ENCODE data around the gene PRKACB.

DNA sequence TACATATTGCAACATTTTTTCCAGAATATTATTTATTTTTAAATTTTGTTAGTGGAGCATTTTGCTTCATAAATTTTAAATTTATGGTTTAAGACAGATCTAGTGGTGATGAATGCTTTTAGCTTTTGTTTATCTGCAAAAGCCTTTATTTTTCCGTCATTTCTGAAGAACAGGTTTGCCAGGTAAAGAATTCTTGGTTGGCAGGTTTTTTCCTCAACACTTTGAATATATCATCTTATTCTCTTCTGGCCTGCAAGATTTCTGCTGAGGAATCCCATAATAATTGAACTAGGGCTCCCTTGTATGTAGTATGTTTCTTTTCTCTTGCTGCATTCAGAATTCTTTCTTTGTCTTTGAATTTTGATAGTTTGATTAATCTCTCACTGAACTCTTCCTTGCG, 106.6 kb downstream of the PRKACB start:
- TF ChIP-seq POLR2A (IDR thresholded peaks at IDR 0.05; ENCODE audit: low read length) (no peak), GATA1 (IDR thresholded peaks at IDR 0.05; ENCODE audit: low read depth, low read length) (no peak)
